HepG2 (cell line): ENCODE measurements around the gene TBC1D2B. TPM values are rescaled to one million over a fixed set of nuclear protein-coding genes. Genes with fewer than 3 reads are reported as not detected.

Source experiments
- CENPBD1 ChIP-seq: sonication (generic); formaldehyde crosslinking; IDR thresholded peaks from 2 replicates; pipeline ENCODE4 v1.8.0; 2022; ENCODE audit warnings: missing genetic modification reagents, low read depth, mild to moderate bottlenecking, borderline replicate concordance
- ELF1 ChIP-seq: sonication (generic); formaldehyde crosslinking; IDR thresholded peaks from 2 replicates; pipeline ENCODE4 v1.4.0; 2020; ENCODE audit warnings: missing genetic modification reagents
- FOXA1 ChIP-seq, 2 experiments: fragments of 450-650 bp in 1 of 2; sonication (generic) in 1 of 2; formaldehyde crosslinking in 1 of 2; IDR thresholded peaks; 2 replicates each; pipeline versions ENCODE4 v1.4.0 to v1.6.1; 2016 to 2020; ENCODE audit warnings: missing genetic modification reagents in 1 of 2
- GATAD2A ChIP-seq: IDR thresholded peaks from 2 replicates; pipeline ENCODE4 v1.6.1; 2016
- JARID2 ChIP-seq: sonication (generic); formaldehyde crosslinking; IDR thresholded peaks from 2 replicates; pipeline ENCODE4 v1.8.1; 2023; ENCODE audit warnings: missing genetic modification reagents, inconsistent platforms; ENCODE audit not compliant: insufficient replicate concordance
- NPAS2 ChIP-seq: sonication (generic); formaldehyde crosslinking; IDR thresholded peaks from 2 replicates; pipeline ENCODE4 v1.8.0; 2022; ENCODE audit warnings: mild to moderate bottlenecking, missing genetic modification reagents, borderline replicate concordance
- PHB2 ChIP-seq: fragments of 450-650 bp; IDR thresholded peaks from 2 replicates; pipeline ENCODE4 v1.6.1; 2018; ENCODE audit not compliant: partially characterized antibody
- RARA ChIP-seq: IDR thresholded peaks from 2 replicates; pipeline ENCODE4 v1.6.1; 2016; ENCODE audit warnings: missing genetic modification reagents, missing compliant biosample characterization
- YY1 ChIP-seq: IDR thresholded peaks from 2 replicates; pipeline ENCODE4 v1.6.1; 2011; ENCODE audit warnings: low read length, low read depth, moderate library complexity, mild to moderate bottlenecking; ENCODE audit not compliant: insufficient read depth, insufficient replicate concordance
- ZBTB39 ChIP-seq: sonication (generic); formaldehyde crosslinking; IDR thresholded peaks from 2 replicates; pipeline ENCODE4 v1.5.0; 2020; ENCODE audit warnings: missing genetic modification reagents
- ZMAT3 ChIP-seq: sonication (generic); formaldehyde crosslinking; conservative IDR thresholded peaks from 2 replicates; pipeline ENCODE4 v1.7.0; 2021; ENCODE audit warnings: missing genetic modification reagents
- ZNF317 ChIP-seq: sonication (generic); formaldehyde crosslinking; IDR thresholded peaks from 2 replicates; pipeline ENCODE4 v1.5.0; 2020; ENCODE audit warnings: mild to moderate bottlenecking, missing genetic modification reagents
- ZNF556 ChIP-seq: sonication (generic); formaldehyde crosslinking; IDR thresholded peaks from 2 replicates; pipeline ENCODE4 v1.4.0; 2020; ENCODE audit warnings: mild to moderate bottlenecking, missing genetic modification reagents, borderline replicate concordance
- ZNF615 ChIP-seq: sonication (generic); formaldehyde crosslinking; IDR thresholded peaks from 2 replicates; pipeline ENCODE4 v1.5.0; 2020; ENCODE audit warnings: mild to moderate bottlenecking, missing genetic modification reagents, borderline replicate concordance
- ZNF646 ChIP-seq: sonication (generic); formaldehyde crosslinking; IDR thresholded peaks from 2 replicates; pipeline ENCODE4 v1.9.0; 2021; ENCODE audit warnings: mild to moderate bottlenecking, missing genetic modification reagents
- ZNF7 ChIP-seq: IDR thresholded peaks from 2 replicates; pipeline ENCODE4 v1.6.1; 2016; ENCODE audit warnings: missing biosample characterization, missing genetic modification reagents
- ZNF773 ChIP-seq: sonication (generic); formaldehyde crosslinking; IDR thresholded peaks from 2 replicates; pipeline ENCODE4 v1.4.0; 2020; ENCODE audit warnings: missing genetic modification reagents, borderline replicate concordance
- polyA plus RNA-seq, 8 experiments: library from polyadenylated mRNA; depleted of rRNA in 3 of 8; stranded (reverse) in 7 of 8; unstranded in 1 of 8; fragments of >200 nt; fragmentation: Illumina TruSeq in 4 of 8; extraction: Trizol in 4 of 8; gene quantifications; 2 replicates each; pipeline versions ENCODE4 v1.2.1 to v1.2.3, GENCODE V29; 2011 to 2016; ENCODE audit warnings: low read depth in 4 of 8, missing spikeins in 1 of 8, mixed read lengths in 1 of 8; ENCODE audit not compliant: insufficient read depth in 1 of 8
- total RNA-seq, 5 experiments: library from RNA; depleted of rRNA; stranded (reverse); fragments of >200 nt; fragmentation: Illumina TruSeq; extraction: Trizol; gene quantifications; 2 replicates each; pipeline ENCODE4 v1.2.3, GENCODE V29; 2016; ENCODE audit warnings: low read depth in 1 of 5

TBC1D2B gene
- total and polyA plus RNA-seq, 2 of the 13 experiments (the other 11 are each of a cell fraction or from before 2014, with no cell fraction given) = 10.1 to 14.4 TPM

GRCh38 chr15:78012643-78013077 is 64.9 kb downstream of the TBC1D2B start (continued):
- TF ChIP-seq ZNF646 (no peak), ZNF7 (CRISPR knock-in tag) (no peak), ZBTB39 (CRISPR knock-in tag) (0 out of 2 replicates have a peak, but pooled peaks have one; percentile 54), ELF1 (CRISPR knock-in tag) (peak; percentile 17; the same call in 1 of the 2 replicates), ZNF773 (CRISPR knock-in tag) (no peak), ZNF615 (CRISPR knock-in tag) (no peak), RARA (CRISPR knock-in tag) (peak; percentile 72), ZNF317 (CRISPR knock-in tag) (0 out of 2 replicates have a peak, but pooled peaks have one; percentile 26), FOXA1 (IDR thresholded peaks at IDR 0.05) (no peak), FOXA1 (CRISPR knock-in tag; IDR thresholded peaks at IDR 0.05) (peak; percentile 49; the same call in 1 of the 2 replicates), CENPBD1 (CRISPR knock-in tag) (no peak), ZMAT3 (no peak), PHB2 (no peak), ZNF556 (peak; percentile 66; the same call in 1 of the 2 replicates), NPAS2 (CRISPR knock-in tag) (no peak), YY1 (no peak), GATAD2A (CRISPR knock-in tag) (peak; percentile 93), JARID2 (CRISPR knock-in tag) (no peak)
